ENCODE results near the gene NDST1. TPM values are rescaled to one million over a fixed set of nuclear protein-coding genes. Genes with fewer than 3 reads are reported as not detected.
"Not testable (repeated sequence)": the region's sequence is repeated elsewhere in the genome, so short reads cannot be mapped to it uniquely, and the experiment has no call there.

Gene NDST1
- total RNA-seq, 4 donors from 2014 or later: 45.4 to 86.5 (median 81.2) TPM

DNA sequence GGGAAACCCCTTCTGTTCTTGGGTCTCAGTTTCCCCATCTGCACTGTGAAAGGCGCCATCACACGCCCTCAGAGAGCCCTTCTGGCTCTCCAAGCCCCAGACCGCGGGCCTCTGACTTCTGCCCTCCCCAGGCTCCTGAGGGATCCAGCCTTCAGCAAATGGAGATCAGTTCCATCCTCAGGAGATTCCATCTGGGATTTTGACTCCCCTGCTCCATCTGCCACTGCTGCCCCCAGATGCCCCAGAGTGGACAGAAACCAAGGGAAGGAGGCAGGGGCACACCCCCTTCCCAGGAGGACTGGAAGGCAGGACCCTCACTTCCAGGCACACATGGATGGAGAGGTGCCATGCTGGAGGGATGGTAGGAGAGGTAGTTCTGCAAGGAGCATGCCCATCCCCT lies 39.7 kb upstream of the NDST1 start:
- no peak for DNase-seq (ENCODE audit: low spot score)
- TF ChIP-seq, protein P1, sequence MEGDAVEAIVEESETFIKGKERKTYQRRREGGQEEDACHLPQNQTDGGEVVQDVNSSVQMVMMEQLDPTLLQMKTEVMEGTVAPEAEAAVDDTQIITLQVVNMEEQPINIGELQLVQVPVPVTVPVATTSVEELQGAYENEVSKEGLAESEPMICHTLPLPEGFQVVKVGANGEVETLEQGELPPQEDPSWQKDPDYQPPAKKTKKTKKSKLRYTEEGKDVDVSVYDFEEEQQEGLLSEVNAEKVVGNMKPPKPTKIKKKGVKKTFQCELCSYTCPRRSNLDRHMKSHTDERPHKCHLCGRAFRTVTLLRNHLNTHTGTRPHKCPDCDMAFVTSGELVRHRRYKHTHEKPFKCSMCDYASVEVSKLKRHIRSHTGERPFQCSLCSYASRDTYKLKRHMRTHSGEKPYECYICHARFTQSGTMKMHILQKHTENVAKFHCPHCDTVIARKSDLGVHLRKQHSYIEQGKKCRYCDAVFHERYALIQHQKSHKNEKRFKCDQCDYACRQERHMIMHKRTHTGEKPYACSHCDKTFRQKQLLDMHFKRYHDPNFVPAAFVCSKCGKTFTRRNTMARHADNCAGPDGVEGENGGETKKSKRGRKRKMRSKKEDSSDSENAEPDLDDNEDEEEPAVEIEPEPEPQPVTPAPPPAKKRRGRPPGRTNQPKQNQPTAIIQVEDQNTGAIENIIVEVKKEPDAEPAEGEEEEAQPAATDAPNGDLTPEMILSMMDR (IDR thresholded peaks at IDR 0.05): no peak
- ATAC-seq (ENCODE audit: low FRiP score): no peak

DNA sequence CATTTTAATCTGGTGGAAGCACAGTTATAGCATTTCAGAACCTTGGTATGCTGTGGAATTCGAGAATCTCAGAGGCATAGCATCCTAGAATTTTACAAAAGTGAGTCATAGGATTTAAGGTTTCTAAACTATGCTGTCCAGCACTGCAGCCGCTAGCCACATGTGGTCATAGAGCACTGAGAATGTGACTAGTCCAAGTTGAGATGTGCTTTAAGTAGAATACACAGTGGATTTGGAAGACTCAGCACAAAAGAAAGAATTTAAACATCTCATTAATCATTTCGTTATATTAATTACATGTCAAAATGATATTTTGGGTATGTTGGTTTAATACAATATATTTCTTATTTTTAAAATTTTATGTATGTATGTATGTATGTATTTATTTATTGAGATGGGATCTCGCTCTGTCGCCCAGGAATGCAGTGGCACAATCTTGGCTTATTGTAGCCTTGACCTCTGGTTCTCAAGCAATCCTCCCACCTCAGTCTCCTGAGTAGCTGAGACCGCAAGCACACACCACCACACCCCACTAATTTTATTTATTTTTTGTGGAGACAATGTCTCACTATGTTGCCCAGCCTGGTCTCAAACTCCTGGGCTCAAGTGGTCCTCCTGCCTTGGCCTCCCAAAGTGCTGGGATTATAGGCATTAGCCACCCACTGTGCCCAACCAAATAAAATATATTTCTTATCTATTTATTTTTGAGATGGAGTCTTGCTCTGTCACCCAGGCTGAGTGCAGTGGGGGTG lies 38.0 kb upstream of the NDST1 start:
- peak; percentile 63 for ATAC-seq (ENCODE audit: low FRiP score)
- TF ChIP-seq, protein P1 (IDR thresholded peaks at IDR 0.05): no peak
- no peak for DNase-seq (ENCODE audit: low spot score)

DNA sequence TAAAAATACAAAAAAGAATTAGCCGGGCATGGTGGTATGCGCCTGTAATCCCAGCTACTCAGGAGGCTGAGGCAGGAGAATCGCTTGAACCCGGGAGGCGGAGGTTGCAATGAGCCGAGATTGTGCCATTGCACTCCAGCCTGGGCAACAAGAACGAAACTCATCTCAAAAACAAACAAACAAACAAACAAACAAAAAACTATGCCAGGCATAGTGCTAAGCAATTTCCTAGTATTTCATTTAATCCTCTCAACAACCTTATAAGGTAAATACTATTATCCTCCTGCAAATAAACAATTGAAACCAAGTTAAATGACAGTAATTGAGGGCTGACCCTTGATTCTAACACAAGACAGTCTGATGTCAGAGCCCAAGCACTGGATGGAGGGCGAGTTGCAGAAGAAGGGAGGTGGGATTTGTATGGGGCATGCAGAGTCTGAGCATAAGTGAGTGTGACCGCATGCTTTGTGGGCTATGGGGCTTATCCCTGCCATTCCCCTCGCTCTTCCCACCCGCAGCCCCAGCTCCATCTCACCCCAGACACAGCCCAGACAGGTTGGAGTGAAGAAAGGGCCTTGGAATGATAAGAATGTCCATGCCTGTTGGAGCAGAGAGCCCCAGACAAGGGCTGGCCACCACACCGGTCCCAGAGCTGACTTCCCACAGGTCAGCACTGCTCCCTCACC lies 34.1 kb upstream of the NDST1 start:
- TF ChIP-seq, protein P1 (IDR thresholded peaks at IDR 0.05): no peak
- no peak for ATAC-seq (ENCODE audit: low FRiP score)

DNA sequence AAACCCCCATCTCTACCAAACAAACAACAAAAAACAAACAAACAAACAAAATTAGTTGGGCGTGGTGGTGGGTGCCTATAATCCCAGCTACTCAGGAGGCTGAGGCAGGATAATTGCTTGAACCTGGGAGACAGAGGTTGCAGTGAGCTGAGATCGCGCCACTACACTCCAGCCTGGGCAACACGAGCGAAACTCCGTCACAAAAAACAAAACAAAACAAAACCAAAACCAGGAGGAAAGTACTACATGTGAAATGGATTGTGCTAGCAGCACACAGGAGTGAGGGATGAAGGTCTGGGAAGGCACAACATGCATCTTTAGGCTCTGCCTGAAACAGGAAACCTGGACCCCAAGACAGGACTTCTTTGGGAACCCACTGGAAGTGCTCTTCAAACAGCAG lies 31.4 kb upstream of the NDST1 start:
- ATAC-seq (ENCODE audit: low FRiP score); DNase-seq (ENCODE audit: low spot score): not testable (repeated sequence)

More for the DNA sequence above, 34.1 kb upstream of the NDST1 start:
- no peak for DNase-seq (ENCODE audit: low spot score)

DNA sequence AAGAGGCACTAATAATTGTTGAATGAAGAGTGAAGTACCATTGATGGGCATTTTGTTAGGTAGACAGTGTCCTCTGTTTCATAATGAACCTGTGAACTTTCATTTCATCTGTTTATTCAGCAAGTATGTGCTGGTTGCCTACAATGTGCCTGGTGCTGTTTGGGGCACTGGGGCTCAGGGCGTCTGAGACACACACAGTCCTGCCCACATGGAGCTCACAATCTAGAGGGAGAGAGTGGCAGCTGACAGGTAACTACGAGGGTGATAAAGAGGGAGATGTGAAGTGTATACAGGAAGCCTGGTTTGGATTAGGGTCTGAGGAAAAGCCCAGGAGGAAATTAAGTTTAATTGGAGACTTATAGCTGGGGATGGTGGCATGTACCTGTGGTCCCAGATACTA lies 28.5 kb upstream of the NDST1 start:
- TF ChIP-seq, protein P1 (IDR thresholded peaks at IDR 0.05): no peak
- ATAC-seq (ENCODE audit: low FRiP score): no peak
- no peak for DNase-seq (ENCODE audit: low spot score)

DNA sequence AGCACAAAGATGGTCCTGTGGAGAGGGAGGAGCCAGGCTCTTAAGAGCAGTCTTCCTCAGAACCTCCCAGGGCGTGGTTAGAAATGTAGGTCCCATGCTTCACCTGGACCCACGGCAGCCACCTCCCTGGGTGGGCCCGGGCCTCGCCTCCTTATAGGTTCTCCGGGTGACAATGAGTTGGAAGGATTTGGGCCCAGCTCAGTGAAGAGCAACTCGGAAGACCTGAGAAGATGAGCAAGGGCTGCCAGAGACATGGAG lies 26.3 kb upstream of the NDST1 start:
- TF ChIP-seq, protein P1 (IDR thresholded peaks at IDR 0.05): no peak
- ATAC-seq (ENCODE audit: low FRiP score): no peak
- no peak for DNase-seq (ENCODE audit: low spot score)

DNA sequence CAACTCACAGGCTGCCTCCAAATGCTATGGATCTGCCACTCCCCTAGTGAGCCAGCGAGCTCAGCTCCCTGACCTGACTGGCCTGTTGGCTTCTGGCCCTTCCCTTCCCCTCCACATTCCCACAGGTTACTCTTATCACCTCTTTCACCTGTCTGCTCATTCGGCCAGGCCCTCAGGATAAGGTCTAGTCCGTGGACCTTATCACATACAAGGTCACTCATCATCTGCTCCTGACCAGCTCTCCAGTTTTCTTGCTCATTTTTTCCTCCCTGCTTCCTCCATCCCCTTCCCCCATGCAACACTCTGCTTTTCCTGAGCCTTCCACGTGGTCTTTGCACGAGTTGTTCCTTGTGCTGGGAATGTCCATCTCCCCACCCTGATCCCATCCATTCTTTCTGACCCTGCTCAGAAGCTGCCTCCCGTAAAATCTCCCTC lies 25.9 kb upstream of the NDST1 start:
- TF ChIP-seq, protein P1 (IDR thresholded peaks at IDR 0.05): no peak
- ATAC-seq (ENCODE audit: low FRiP score) (no peak), DNase-seq (ENCODE audit: low spot score) (no peak)

Measured in omental fat pad (tissue), 4 donors.